WTC11 (cell line): Measurements from ENCODE around the gene PRKCE. TPM values are rescaled to one million over a fixed set of nuclear protein-coding genes. Genes with fewer than 3 reads are reported as not detected.

Experiments
- ATAC-seq: fragments of 200-7000 bp; cut with Tn5 transposase; 2 replicates; pipeline ENCODE4 v1.10.0; 2021; ENCODE audit warnings: mild to moderate bottlenecking, moderate library complexity
- CTCF ChIA-PET: fragments of 300-600 bp; sonication (Branson Sonifier 250); formaldehyde crosslinking; loops from one replicate; lab custom pipeline; 2021; ENCODE audit warnings: antibody characterized with exemption; lab: Charles Lee
- POLR2A ChIA-PET: fragments of 350-600 bp; sonication (Branson Sonifier 250); formaldehyde crosslinking; loops from one replicate; lab custom pipeline; 2021; ENCODE audit warnings: antibody characterized with exemption; lab: Charles Lee
- DNase-seq: peaks from one replicate; pipeline ENCODE4 v3.0.0; 2021; ENCODE audit warnings: low spot score
- H3K27ac Mint-ChIP-seq: 2 replicates; pipeline ENCODE4 v1.8.0; 2021; ENCODE audit warnings: mixed read lengths
- H3K27me3 Mint-ChIP-seq: 2 replicates; pipeline ENCODE4 v1.8.0; 2021; ENCODE audit warnings: low read depth, mild to moderate bottlenecking, moderate library complexity, mixed read lengths
- H3K36me3 Mint-ChIP-seq: 2 replicates; pipeline ENCODE4 v1.8.0; 2021; ENCODE audit warnings: mixed read lengths
- H3K4me1 Mint-ChIP-seq: 2 replicates; pipeline ENCODE4 v1.8.0; 2022; ENCODE audit warnings: mixed read lengths
- H3K4me3 Mint-ChIP-seq: 2 replicates; pipeline ENCODE4 v1.8.0; 2021; ENCODE audit warnings: mild to moderate bottlenecking, moderate library complexity, mixed read lengths
- H3K9me3 Mint-ChIP-seq: 2 replicates; pipeline ENCODE4 v1.8.0; 2021; ENCODE audit warnings: mixed read lengths
- ATF3 ChIP-seq: sonication (generic); formaldehyde crosslinking; conservative IDR thresholded peaks from 2 replicates; pipeline ENCODE4 v1.8.1; 2022; ENCODE audit warnings: mild to moderate bottlenecking, missing genetic modification reagents
- ATF6 ChIP-seq: sonication (generic); formaldehyde crosslinking; IDR thresholded peaks from 2 replicates; pipeline ENCODE4 v1.8.1; 2023; ENCODE audit warnings: mild to moderate bottlenecking, missing genetic modification reagents
- CREB1 ChIP-seq: sonication (generic); formaldehyde crosslinking; IDR thresholded peaks from 2 replicates; pipeline ENCODE4 v1.8.0; 2023; ENCODE audit warnings: mild to moderate bottlenecking, missing genetic modification reagents
- CREM ChIP-seq: sonication (generic); formaldehyde crosslinking; IDR thresholded peaks from 2 replicates; pipeline ENCODE4 v1.8.1; 2022; ENCODE audit warnings: mild to moderate bottlenecking, missing genetic modification reagents, moderate library complexity
- E2F1 ChIP-seq: sonication (generic); formaldehyde crosslinking; IDR thresholded peaks from 2 replicates; pipeline ENCODE4 v1.8.0; 2022; ENCODE audit warnings: mild to moderate bottlenecking, missing genetic modification reagents
- E2F5 ChIP-seq: sonication (generic); formaldehyde crosslinking; IDR thresholded peaks from 2 replicates; pipeline ENCODE4 v1.8.1; 2022; ENCODE audit warnings: mild to moderate bottlenecking, moderate library complexity, missing genetic modification reagents
- ELF4 ChIP-seq: sonication (generic); formaldehyde crosslinking; IDR thresholded peaks from 2 replicates; pipeline ENCODE4 v1.8.1; 2022; ENCODE audit warnings: low read depth, mild to moderate bottlenecking, moderate library complexity, missing genetic modification reagents
- ERG ChIP-seq: fragments of 250-450 bp; sonication (Bioruptor Pico); IDR thresholded peaks from 2 replicates; pipeline ENCODE4 v1.8.0; 2021; ENCODE audit warnings: mild to moderate bottlenecking
- FOXP1 ChIP-seq: sonication (generic); formaldehyde crosslinking; IDR thresholded peaks from 2 replicates; pipeline ENCODE4 v1.8.0; 2022; ENCODE audit warnings: missing genetic modification reagents, mild to moderate bottlenecking, moderate library complexity, borderline replicate concordance
- IRF1 ChIP-seq: sonication (generic); formaldehyde crosslinking; IDR thresholded peaks from 2 replicates; pipeline ENCODE4 v1.8.0; 2023; ENCODE audit warnings: missing genetic modification reagents
- JAZF1 ChIP-seq: fragments of 250-450 bp; sonication (Bioruptor Pico); IDR thresholded peaks from 2 replicates; pipeline ENCODE4 v1.9.0; 2021; ENCODE audit warnings: moderate library complexity, mild to moderate bottlenecking, inconsistent platforms
- NR2C2 ChIP-seq: sonication (generic); formaldehyde crosslinking; IDR thresholded peaks from 2 replicates; pipeline ENCODE4 v1.8.0; 2022; ENCODE audit warnings: mild to moderate bottlenecking, missing genetic modification reagents
- SMAD3 ChIP-seq: sonication (generic); formaldehyde crosslinking; IDR thresholded peaks from 2 replicates; pipeline ENCODE4 v1.8.0; 2022; ENCODE audit warnings: missing genetic modification reagents, mild to moderate bottlenecking, borderline replicate concordance
- SMAD4 ChIP-seq: sonication (generic); formaldehyde crosslinking; IDR thresholded peaks from 2 replicates; pipeline ENCODE4 v1.8.0; 2022; ENCODE audit warnings: mild to moderate bottlenecking, missing genetic modification reagents
- SOX15 ChIP-seq: fragments of 250-450 bp; sonication (Bioruptor Pico); IDR thresholded peaks from 2 replicates; pipeline ENCODE4 v1.9.0; 2021; ENCODE audit warnings: mild to moderate bottlenecking
- STAT6 ChIP-seq: sonication (generic); formaldehyde crosslinking; conservative IDR thresholded peaks from 2 replicates; pipeline ENCODE4 v1.8.1; 2023; ENCODE audit warnings: mild to moderate bottlenecking, low read depth, missing genetic modification reagents, moderate library complexity
- TCF7 ChIP-seq: sonication (generic); formaldehyde crosslinking; IDR thresholded peaks from 2 replicates; pipeline ENCODE4 v1.8.0; 2022; ENCODE audit warnings: mild to moderate bottlenecking, low read depth, missing genetic modification reagents, moderate library complexity
- TEAD4 ChIP-seq: sonication (generic); formaldehyde crosslinking; IDR thresholded peaks from 2 replicates; pipeline ENCODE4 v1.8.0; 2022; ENCODE audit warnings: mild to moderate bottlenecking, missing genetic modification reagents
- USF1 ChIP-seq: sonication (generic); formaldehyde crosslinking; IDR thresholded peaks from 2 replicates; pipeline ENCODE4 v1.8.0; 2022; ENCODE audit warnings: mild to moderate bottlenecking, missing genetic modification reagents
- ZNF219 ChIP-seq: sonication (generic); formaldehyde crosslinking; IDR thresholded peaks from 2 replicates; pipeline ENCODE4 v1.8.0; 2023; ENCODE audit warnings: missing genetic modification reagents, mild to moderate bottlenecking, borderline replicate concordance
- ZNF423 ChIP-seq: fragments of 250-450 bp; sonication (Bioruptor Pico); IDR thresholded peaks from 2 replicates; pipeline ENCODE4 v2.1.2; 2022; ENCODE audit warnings: mild to moderate bottlenecking, moderate library complexity
- ZNF671 ChIP-seq: fragments of 250-450 bp; sonication (Bioruptor Pico); IDR thresholded peaks from 2 replicates; pipeline ENCODE4 v1.8.0; 2021; ENCODE audit warnings: mild to moderate bottlenecking
- ZSCAN18 ChIP-seq: fragments of 250-450 bp; sonication (Bioruptor Pico); IDR thresholded peaks from 2 replicates; pipeline ENCODE4 v2.1.2; 2022; ENCODE audit warnings: mild to moderate bottlenecking, moderate library complexity
- total RNA-seq: library from RNA; stranded (reverse); gene quantifications from 3 replicates; pipeline ENCODE4 v1.2.3, GENCODE V29; 2021

Gene PRKCE
- total RNA-seq, 1 experiment from 2014 or later: 5.8 TPM

GRCh38 chr2:45605116-45605515 is 46.4 kb upstream of the PRKCE start (continued):
- TF ChIP-seq IRF1 (CRISPR knock-in tag) (no peak), SOX15 (CRISPR knock-in tag) (no peak), E2F1 (no peak), NR2C2 (CRISPR knock-in tag) (no peak), ZSCAN18 (CRISPR knock-in tag) (no peak), ATF6 (CRISPR knock-in tag) (no peak), FOXP1 (CRISPR knock-in tag) (no peak), ZNF671 (no peak)

- no peaks in the 10 kb centered on the region for H3K27me3 Mint-ChIP-seq
- H3K4me1 Mint-ChIP-seq: peaks cover 28% of the 10 kb centered on the region
- CTCF ChIA-PET: interaction anchor here (0.8 to 2.3 kb wide), 7 partner anchors 11 to 631 kb away, joined by 3 to 19 read pairs (median 4); no protein-coding TSS in a partner anchor
- H3K27ac Mint-ChIP-seq: no peak overlapping the region
- H3K36me3 Mint-ChIP-seq: peaks cover 16% of the 10 kb centered on the region
- no peak for ATAC-seq
- POLR2A ChIA-PET: no interaction called here
- H3K4me3 Mint-ChIP-seq: no peak overlapping the region
- no peak for DNase-seq
- H3K9me3 Mint-ChIP-seq: no peaks in the 10 kb centered on the region
- TF ChIP-seq CREB1 (CRISPR knock-in tag) (no peak), ZNF423 (CRISPR knock-in tag) (no peak), ERG (no peak), USF1 (no peak), E2F5 (CRISPR knock-in tag) (no peak), ELF4 (CRISPR knock-in tag) (no peak), STAT6 (CRISPR knock-in tag) (no peak), SMAD4 (no peak), CREM (CRISPR knock-in tag) (no peak), TEAD4 (CRISPR knock-in tag) (no peak), SMAD3 (CRISPR knock-in tag) (no peak), TCF7 (CRISPR knock-in tag) (no peak), ZNF219 (CRISPR knock-in tag) (no peak), ATF3 (no peak), JAZF1 (no peak)
These were observed 44.7 kb upstream of the PRKCE start for GRCh38 chr2:45606796-45607195.
